Activated B cell treated with CpG ODN at 0.5 μM for 24 hours (primary cell): ENCODE results near the gene TMEM245. TPM values are rescaled to one million over a fixed set of nuclear protein-coding genes. Genes with fewer than 3 reads are reported as not detected.

Source experiments
- ATAC-seq: fragments of 200-7000 bp; cut with Tn5 transposase; one replicate; pipeline ENCODE4 v1.10.0; 2021; ENCODE audit warnings: low read depth, mild to moderate bottlenecking, moderate library complexity
- CTCF ChIA-PET: fragments of 350-600 bp; sonication (Branson Sonifier 250); formaldehyde crosslinking; loops from one replicate; lab custom pipeline; 2021; ENCODE audit warnings: antibody characterized with exemption; lab: Charles Lee
- POLR2A ChIA-PET: fragments of 350-600 bp; sonication (Branson Sonifier 250); formaldehyde crosslinking; loops from one replicate; lab custom pipeline; 2021; ENCODE audit warnings: antibody characterized with exemption; lab: Charles Lee
- DNase-seq: peaks from one replicate; pipeline ENCODE4 v3.0.0; 2022
- H3K27ac Mint-ChIP-seq: one replicate; pipeline ENCODE4 v1.8.0; 2020; ENCODE audit warnings: mixed read lengths
- H3K27me3 Mint-ChIP-seq: one replicate; pipeline ENCODE4 v1.8.0; 2021; ENCODE audit warnings: mixed read lengths
- H3K36me3 Mint-ChIP-seq: one replicate; pipeline ENCODE4 v1.8.0; 2021; ENCODE audit warnings: low read depth, mixed read lengths
- H3K4me1 Mint-ChIP-seq: one replicate; pipeline ENCODE4 v1.8.0; 2021; ENCODE audit warnings: mixed read lengths
- H3K4me3 Mint-ChIP-seq: one replicate; pipeline ENCODE4 v1.8.0; 2020; ENCODE audit warnings: mild to moderate bottlenecking, mixed read lengths
- H3K9me3 Mint-ChIP-seq: one replicate; pipeline ENCODE4 v1.8.0; 2020; ENCODE audit warnings: mixed read lengths
- intact Hi-C: fragments of 100-400 bp; cut with micrococcal nuclease; formaldehyde crosslinking; loops from one replicate; pipeline ENCODE4 v1.15.1; 2024
- total RNA-seq: library from RNA; stranded (reverse); gene quantifications from 2 replicates; pipeline ENCODE4 v1.2.3, GENCODE V29; 2022
- TF ChIP-seq, protein P1 (sequence below): fragments of 200-600 bp; IDR thresholded peaks from one replicate; pipeline ENCODE4 v1.8.0; 2022; ENCODE audit warnings: antibody characterized with exemption, mild to moderate bottlenecking

TMEM245 gene
- total RNA-seq, 1 donor from 2014 or later, result 20.6 TPM

- DNase-seq (no peak), ATAC-seq (no peak)
- Mint-ChIP-seq H3K4me3 (peak overlapping the region; percentile 88), H3K4me1 (peaks cover 43% of the 10 kb centered on the region), H3K9me3 (no peaks in the 10 kb centered on the region), H3K36me3 (peaks cover 14% of the 10 kb centered on the region), H3K27ac (peak overlapping the region; percentile 56), H3K27me3 (no peaks in the 10 kb centered on the region)
- TF ChIP-seq, protein P1, sequence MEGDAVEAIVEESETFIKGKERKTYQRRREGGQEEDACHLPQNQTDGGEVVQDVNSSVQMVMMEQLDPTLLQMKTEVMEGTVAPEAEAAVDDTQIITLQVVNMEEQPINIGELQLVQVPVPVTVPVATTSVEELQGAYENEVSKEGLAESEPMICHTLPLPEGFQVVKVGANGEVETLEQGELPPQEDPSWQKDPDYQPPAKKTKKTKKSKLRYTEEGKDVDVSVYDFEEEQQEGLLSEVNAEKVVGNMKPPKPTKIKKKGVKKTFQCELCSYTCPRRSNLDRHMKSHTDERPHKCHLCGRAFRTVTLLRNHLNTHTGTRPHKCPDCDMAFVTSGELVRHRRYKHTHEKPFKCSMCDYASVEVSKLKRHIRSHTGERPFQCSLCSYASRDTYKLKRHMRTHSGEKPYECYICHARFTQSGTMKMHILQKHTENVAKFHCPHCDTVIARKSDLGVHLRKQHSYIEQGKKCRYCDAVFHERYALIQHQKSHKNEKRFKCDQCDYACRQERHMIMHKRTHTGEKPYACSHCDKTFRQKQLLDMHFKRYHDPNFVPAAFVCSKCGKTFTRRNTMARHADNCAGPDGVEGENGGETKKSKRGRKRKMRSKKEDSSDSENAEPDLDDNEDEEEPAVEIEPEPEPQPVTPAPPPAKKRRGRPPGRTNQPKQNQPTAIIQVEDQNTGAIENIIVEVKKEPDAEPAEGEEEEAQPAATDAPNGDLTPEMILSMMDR, result no peak
- intact Hi-C loops, result loop anchor here (1.0 to 10.0 kb wide), 3 partner anchors 9 to 1834 kb away; partner anchors contain the start of gene RAD23B
- ChIA-PET CTCF (no interaction called here), POLR2A (interaction anchor here (0.7 to 1.6 kb wide), 6 partner anchors 10 to 297 kb away, joined by 3 to 13 read pairs (median 4); partner anchors contain the start of gene ELP1)
Measured at GRCh38 chr9:109118808-109119438, 824 bp downstream of the TMEM245 start.

DNA sequence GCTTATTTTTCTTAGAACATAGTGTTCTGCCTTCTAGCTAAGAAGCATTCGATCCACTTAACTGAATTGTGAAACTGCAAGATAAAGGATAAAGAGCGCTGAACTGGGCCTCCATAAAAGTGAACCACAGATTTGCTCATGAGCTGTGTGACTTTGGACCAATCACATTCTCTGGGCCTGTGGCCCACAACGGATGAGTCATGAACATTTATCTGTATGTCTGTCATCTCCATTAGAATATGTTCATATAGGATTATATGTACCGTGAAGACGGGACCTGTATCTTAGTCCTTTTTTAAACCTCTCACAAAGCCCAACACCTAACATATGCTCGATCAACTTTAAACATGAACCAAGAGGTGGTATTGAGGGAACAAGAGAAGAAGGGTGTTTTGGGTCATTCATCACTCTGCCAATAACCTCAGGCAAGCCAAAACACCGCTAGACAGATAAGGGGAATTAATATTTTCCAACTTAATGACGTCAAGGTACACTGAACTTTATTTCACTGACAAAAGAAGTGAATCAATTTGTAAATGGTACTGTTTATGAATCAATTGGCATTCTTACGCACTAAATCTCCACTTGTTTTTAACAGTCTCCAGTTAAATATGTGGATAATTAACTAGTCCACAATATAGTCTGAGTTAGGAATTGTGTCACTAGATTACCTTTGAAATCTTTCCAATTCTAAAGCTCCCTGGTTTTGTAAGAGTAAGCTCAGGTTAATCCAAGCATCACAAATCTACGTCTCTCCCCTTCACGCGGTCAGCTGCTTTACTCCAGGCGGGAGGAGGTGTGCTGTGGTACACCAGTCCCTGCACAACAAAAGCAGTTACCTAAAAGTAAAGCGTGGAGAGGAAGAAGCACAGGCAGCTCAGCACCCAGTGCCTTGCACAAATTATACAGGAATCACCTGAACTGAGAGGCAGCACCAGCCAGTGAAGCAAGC, 1.6 kb downstream of the TMEM245 start:
- peak overlapping the region; percentile 88 for H3K4me3 Mint-ChIP-seq
- no peak for DNase-seq
- peak overlapping the region; percentile 56 for H3K27ac Mint-ChIP-seq
- ChIA-PET CTCF (no interaction called here), POLR2A (interaction anchor here (0.7 to 1.3 kb wide), 2 partner anchors 18 to 184 kb away, joined by 3 to 5 read pairs; partner anchors contain the start of gene ELP1)
- H3K4me1 Mint-ChIP-seq, result peaks cover 51% of the 10 kb centered on the region
- intact Hi-C loops, result loop anchor here (5.0 to 10.0 kb wide), 2 partner anchors 284 to 1833 kb away; partner anchors contain the start of gene RAD23B
- TF ChIP-seq, protein P1, result no peak
- no peaks in the 10 kb centered on the region for H3K27me3 Mint-ChIP-seq
- H3K9me3 Mint-ChIP-seq, result no peaks in the 10 kb centered on the region
- H3K36me3 Mint-ChIP-seq, result peaks cover 14% of the 10 kb centered on the region
- ATAC-seq, result no peak

DNA sequence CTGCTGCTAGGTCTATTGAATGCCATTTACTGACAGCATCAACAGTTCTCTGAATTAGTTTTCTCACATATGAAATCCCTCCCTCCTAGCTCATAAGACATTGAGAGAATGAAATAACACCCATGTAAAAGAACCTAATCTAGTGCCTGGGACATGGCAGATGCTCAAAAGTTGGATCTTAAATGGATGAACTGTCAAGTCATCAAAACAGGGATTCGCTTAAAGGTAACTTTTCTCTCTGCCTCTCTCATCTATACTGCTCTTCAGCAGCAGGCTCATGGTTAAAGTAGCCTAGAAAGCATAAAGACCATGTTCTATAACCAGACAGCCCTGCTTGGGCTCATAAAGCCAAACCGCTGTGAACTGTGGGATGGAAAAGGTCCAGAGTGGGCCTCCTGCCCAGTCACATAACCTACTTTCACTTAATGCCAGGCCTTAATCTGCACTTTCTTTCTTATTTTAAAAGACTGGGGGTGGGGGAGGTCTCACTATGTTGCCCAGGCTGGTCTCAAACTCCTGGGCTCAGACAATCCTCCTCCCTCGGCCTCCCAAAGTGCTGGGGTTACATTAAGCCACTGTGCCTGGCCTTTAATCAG, 3.7 kb downstream of the TMEM245 start:
- TF ChIP-seq, protein P1, result no peak

GRCh38 chr9:109114670-109115069, 5.1 kb downstream of the TMEM245 start:
- TF ChIP-seq, protein P1, result no peak
- no peaks in the 10 kb centered on the region for H3K27me3 Mint-ChIP-seq
- ATAC-seq, result no peak
- CTCF ChIA-PET, result no interaction called here
- peaks cover 70% of the 10 kb centered on the region for H3K4me1 Mint-ChIP-seq
- H3K9me3 Mint-ChIP-seq, result no peaks in the 10 kb centered on the region
- H3K36me3 Mint-ChIP-seq, result peaks cover 14% of the 10 kb centered on the region
- intact Hi-C loops, result loop anchor here (5.0 to 10.0 kb wide), 2 partner anchors 288 to 1830 kb away; partner anchors contain the start of gene RAD23B
- no peak overlapping the region for H3K27ac Mint-ChIP-seq
- no peak overlapping the region for H3K4me3 Mint-ChIP-seq
- DNase-seq, result no peak
- POLR2A ChIA-PET, result no interaction called here

More for the DNA sequence above, 3.7 kb downstream of the TMEM245 start:
- ChIA-PET CTCF (no interaction called here), POLR2A (no interaction called here)
- H3K27me3 Mint-ChIP-seq, result no peaks in the 10 kb centered on the region
- no peak overlapping the region for H3K27ac Mint-ChIP-seq
- no peak overlapping the region for H3K4me3 Mint-ChIP-seq
- DNase-seq (no peak), ATAC-seq (no peak)
- intact Hi-C loops, result loop anchor here (5.0 to 10.0 kb wide), 2 partner anchors 286 to 1831 kb away; partner anchors contain the start of gene RAD23B
- no peaks in the 10 kb centered on the region for H3K9me3 Mint-ChIP-seq
- peaks cover 14% of the 10 kb centered on the region for H3K36me3 Mint-ChIP-seq
- H3K4me1 Mint-ChIP-seq, result peaks cover 64% of the 10 kb centered on the region
